Mesenchymal stem cell (in vitro differentiated cells and primary cell): ENCODE measurements around the gene FLT3LG.
A peak's percentile ranks its signal among the peaks of the same experiment; 100 is the strongest.

Experiments used
- DNase-seq: peaks from one replicate; pipeline ENCODE4 v3.0.0-alpha.2; 2013
- H2AFZ ChIP-seq: one replicate; pipeline ENCODE4 v1.6.1; 2013; ENCODE audit warnings: low read depth, mild to moderate bottlenecking, control low read depth, inconsistent platforms, low read length, moderate library complexity
- H2AK5ac ChIP-seq: 2 replicates; pipeline ENCODE4 v1.6.1; 2013; ENCODE audit warnings: low read length, moderate library complexity, mild to moderate bottlenecking, inconsistent platforms; ENCODE audit not compliant: severe bottlenecking
- H2BK120ac ChIP-seq: one replicate; pipeline ENCODE4 v1.6.1; 2013; ENCODE audit warnings: low read depth, mild to moderate bottlenecking, inconsistent platforms, low read length, moderate library complexity
- H2BK12ac ChIP-seq, 2 experiments: one replicate each; pipeline ENCODE4 v1.6.1; 2013; ENCODE audit warnings: inconsistent platforms in 2 of 2, low read length in 2 of 2, mild to moderate bottlenecking in 2 of 2, moderate library complexity in 2 of 2, control low read depth in 1 of 2
- H2BK15ac ChIP-seq: one replicate; pipeline ENCODE4 v1.6.1; 2013; ENCODE audit warnings: mild to moderate bottlenecking, low read depth, inconsistent platforms; ENCODE audit not compliant: poor library complexity, severe bottlenecking
- H2BK5ac ChIP-seq: 2 replicates; pipeline ENCODE4 v1.6.1; 2013; ENCODE audit warnings: low read depth, mild to moderate bottlenecking, low read length, control low read depth, inconsistent platforms; ENCODE audit not compliant: poor library complexity, severe bottlenecking
- H3K14ac ChIP-seq, 2 experiments: one replicate each; pipeline ENCODE4 v1.6.1; 2013; ENCODE audit warnings: inconsistent platforms in 2 of 2, low read length in 2 of 2, control low read depth in 1 of 2, mild to moderate bottlenecking in 1 of 2, moderate library complexity in 1 of 2
- H3K18ac ChIP-seq, 2 experiments: one replicate each; pipeline ENCODE4 v1.6.1; 2013; ENCODE audit warnings: inconsistent platforms in 2 of 2, low read length in 2 of 2, control low read depth in 1 of 2, low read depth in 1 of 2, mild to moderate bottlenecking in 1 of 2
- H3K23ac ChIP-seq, 2 experiments: one replicate each; pipeline ENCODE4 v1.6.1; 2013; ENCODE audit warnings: inconsistent platforms in 2 of 2, low read length in 2 of 2, mild to moderate bottlenecking in 2 of 2, moderate library complexity in 2 of 2, control low read depth in 1 of 2
- H3K27ac ChIP-seq: 2 replicates; pipeline ENCODE4 v1.5.1; 2013; ENCODE audit warnings: mild to moderate bottlenecking, moderate library complexity, low read length, control low read depth, inconsistent platforms; ENCODE audit not compliant: poor library complexity, severe bottlenecking
- H3K27me3 ChIP-seq, 2 experiments: 2 replicates each; pipeline versions ENCODE4 v1.6.1 to v1.7.0; 2013; ENCODE audit warnings: low read length in 2 of 2, mild to moderate bottlenecking in 2 of 2, moderate library complexity in 2 of 2, control low read depth in 1 of 2, inconsistent platforms in 1 of 2; ENCODE audit not compliant: control insufficient read depth in 1 of 2, insufficient read depth in 1 of 2
- H3K36me3 ChIP-seq, 2 experiments: 2 replicates each; pipeline versions ENCODE4 v1.6.1 to v1.7.0; 2013; ENCODE audit warnings: low read length in 2 of 2, control low read depth in 1 of 2, inconsistent platforms in 1 of 2, low read depth in 1 of 2, mild to moderate bottlenecking in 1 of 2; ENCODE audit not compliant: insufficient read depth in 2 of 2, control insufficient read depth in 1 of 2
- H3K4ac ChIP-seq, 2 experiments: one replicate each; pipeline ENCODE4 v1.6.1; 2013; ENCODE audit warnings: inconsistent platforms in 2 of 2, low read length in 2 of 2, mild to moderate bottlenecking in 2 of 2, moderate library complexity in 2 of 2, control low read depth in 1 of 2, low read depth in 1 of 2
- H3K4me1 ChIP-seq: 2 replicates; pipeline ENCODE4 v1.6.1; 2013; ENCODE audit warnings: low read depth, low read length, control low read depth; ENCODE audit not compliant: control insufficient read depth, insufficient read depth
- H3K4me2 ChIP-seq: 2 replicates; pipeline ENCODE4 v1.6.1; 2013; ENCODE audit warnings: low read length, mild to moderate bottlenecking, inconsistent platforms; ENCODE audit not compliant: poor library complexity, severe bottlenecking
- H3K4me3 ChIP-seq, 2 experiments: 2 replicates each; pipeline versions ENCODE4 v1.5.1 to v1.7.0; 2013; ENCODE audit warnings: low read length in 2 of 2, mild to moderate bottlenecking in 2 of 2, control low read depth in 1 of 2, low read depth in 1 of 2; ENCODE audit not compliant: insufficient read depth in 1 of 2
- H3K79me1 ChIP-seq: replicated peaks from 2 replicates; pipeline ENCODE4 v1.6.1; 2013; ENCODE audit warnings: mild to moderate bottlenecking, control low read depth, low read length, inconsistent platforms; ENCODE audit not compliant: poor library complexity, severe bottlenecking
- H3K9ac ChIP-seq: 2 replicates; pipeline ENCODE4 v1.7.0; 2013; ENCODE audit warnings: mild to moderate bottlenecking, low read length, moderate library complexity
- H3K9me3 ChIP-seq: 2 replicates; pipeline ENCODE4 v1.7.0; 2013; ENCODE audit warnings: mild to moderate bottlenecking, low read length; ENCODE audit not compliant: control insufficient read depth
- H4K8ac ChIP-seq: one replicate; pipeline ENCODE4 v1.6.1; 2013; ENCODE audit warnings: inconsistent platforms, mild to moderate bottlenecking, low read length, moderate library complexity
- H4K91ac ChIP-seq: one replicate; pipeline ENCODE4 v1.6.1; 2013; ENCODE audit warnings: mild to moderate bottlenecking, low read length, inconsistent platforms
- WGBS: methylation state at CpG from one replicate; pipeline ENCODE4 v1.1.7; 2013; ENCODE audit warnings: mixed read lengths; 5-methylcytosine and 5-hydroxymethylcytosine counted together

FLT3LG gene

GRCh38 chr19:49451430-49452181 is 22.4 kb upstream of the FLT3LG start, which contains the start of gene PIH1D1:
Gene PIH1D1 (minus strand): TSS chr19:49451814. CDS start chr19:49451574, 240 bp downstream.
- H3K9ac ChIP-seq: peak within 1 kb of the TSS; percentile 98
- peak within 1 kb of the TSS in 1 of 2 experiments; percentile 6 for H3K4ac ChIP-seq
- H3K4me3 ChIP-seq: peak within 1 kb of the TSS; percentile 86 to 90
- peak within 1 kb of the TSS; percentile 5 for H4K91ac ChIP-seq
- H2AK5ac ChIP-seq: peak within 1 kb of the TSS; percentile 5
- H3K36me3 ChIP-seq: peaks cover 11 to 35% of the 10 kb centered on the region in 2 experiments
- H3K79me1 ChIP-seq: peaks cover 35% of the 10 kb centered on the region
- no peak within 1 kb of the TSS for H3K23ac ChIP-seq
- H3K14ac ChIP-seq: no peak within 1 kb of the TSS
- no peak within 1 kb of the TSS for H2AFZ ChIP-seq
- peaks cover 9% of the 10 kb centered on the region for H3K4me1 ChIP-seq
- H2BK15ac ChIP-seq: no peak within 1 kb of the TSS
- H2BK120ac ChIP-seq: no peak within 1 kb of the TSS
- WGBS: under 1% methylated on average over 42 of the region's 42 CpGs
- H3K27me3 ChIP-seq: no peaks in the 10 kb centered on the region
- H2BK12ac ChIP-seq: no peak within 1 kb of the TSS
- peak within 1 kb of the TSS; percentile 1 for H4K8ac ChIP-seq
- peak within 1 kb of the TSS; percentile 84 for H3K27ac ChIP-seq
- peak; percentile 100 for DNase-seq
- no peak within 1 kb of the TSS for H2BK5ac ChIP-seq
- no peaks in the 10 kb centered on the region for H3K9me3 ChIP-seq
- peak within 1 kb of the TSS; percentile 73 for H3K4me2 ChIP-seq
- H3K18ac ChIP-seq: peak within 1 kb of the TSS; percentile 28 to 34

DNA sequence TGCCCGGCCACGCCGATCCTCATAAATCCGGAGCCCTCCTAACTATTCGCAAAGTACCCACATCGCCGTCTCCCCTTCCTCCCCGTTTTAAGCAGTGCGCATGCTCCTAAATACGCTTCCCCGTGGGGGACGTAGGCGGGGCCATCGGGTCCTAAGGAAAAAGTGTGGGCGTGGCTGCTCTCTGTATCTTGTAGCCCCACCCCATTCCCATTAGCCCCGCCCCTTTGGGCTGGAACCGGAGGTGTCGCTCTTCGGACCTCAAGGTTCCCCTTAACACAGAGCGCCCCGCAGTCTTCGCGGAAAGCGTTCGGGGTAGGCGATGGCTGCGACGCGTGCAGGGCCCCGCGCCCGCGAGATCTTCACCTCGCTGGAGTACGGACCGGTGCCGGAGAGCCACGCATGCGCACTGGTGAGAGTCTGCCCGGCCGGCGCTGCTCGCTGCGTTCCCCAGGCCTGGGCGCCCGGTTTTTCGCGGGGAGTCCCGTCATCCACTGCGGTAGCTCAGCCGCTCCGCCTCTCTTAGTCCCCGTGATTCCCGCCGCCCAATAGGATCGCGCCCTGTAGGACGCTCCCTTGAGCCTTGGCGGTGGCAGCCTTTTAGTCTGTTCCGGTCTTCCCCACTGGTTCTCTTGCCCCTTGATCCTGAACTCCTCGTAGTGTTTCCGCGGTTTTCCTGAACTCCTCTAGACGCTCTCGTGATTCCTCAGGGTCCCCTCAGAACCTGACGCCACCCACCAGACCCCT is 20.8 kb upstream of the FLT3LG start, which contains the start of gene ALDH16A1:
TSS of gene ALDH16A1 (plus strand) at position 213 of the 744 bp plus-strand sequence. CDS start at position 320, 107 bp downstream.
- WGBS: under 1% methylated on average over 66 of the region's 66 CpGs
- H2AFZ ChIP-seq: peak within 1 kb of the TSS; percentile 16
- H3K18ac ChIP-seq: peak within 1 kb of the TSS; percentile 76 to 84
- peaks cover 33% of the 10 kb centered on the region for H3K79me1 ChIP-seq
- no peak within 1 kb of the TSS for H3K23ac ChIP-seq
- peak; percentile 99 for DNase-seq
- peak within 1 kb of the TSS; percentile 95 for H3K27ac ChIP-seq
- H3K27me3 ChIP-seq: no peaks in the 10 kb centered on the region
- H2AK5ac ChIP-seq: peak within 1 kb of the TSS; percentile 54
- H3K4ac ChIP-seq: peak within 1 kb of the TSS; percentile 85 to 90
- H3K14ac ChIP-seq: no peak within 1 kb of the TSS
- H3K4me1 ChIP-seq: peaks cover 8% of the 10 kb centered on the region
- peak within 1 kb of the TSS; percentile 67 for H3K4me2 ChIP-seq
- peaks cover 9 to 19% of the 10 kb centered on the region in 2 experiments for H3K36me3 ChIP-seq
- no peaks in the 10 kb centered on the region for H3K9me3 ChIP-seq
- H2BK12ac ChIP-seq: no peak within 1 kb of the TSS
- H4K91ac ChIP-seq: peak within 1 kb of the TSS; percentile 79
- H2BK15ac ChIP-seq: no peak within 1 kb of the TSS
- H4K8ac ChIP-seq: peak within 1 kb of the TSS; percentile 95
- peak within 1 kb of the TSS; percentile 59 to 90 for H3K4me3 ChIP-seq
- peak within 1 kb of the TSS; percentile 74 for H2BK5ac ChIP-seq
- H2BK120ac ChIP-seq: no peak within 1 kb of the TSS
- peak within 1 kb of the TSS; percentile 98 for H3K9ac ChIP-seq

- Histone ChIP-seq H3K23ac (no peak overlapping the region), H4K91ac (no peak overlapping the region), H3K27ac (peak overlapping the region; percentile 95), H3K27me3 (no peaks in the 10 kb centered on the region), H2BK15ac (no peak overlapping the region), H3K4me1 (peaks cover 9% of the 10 kb centered on the region), H3K4me2 (peak overlapping the region; percentile 67), H2BK120ac (no peak overlapping the region), H3K14ac (no peak overlapping the region), H3K36me3 (peaks cover 6 to 13% of the 10 kb centered on the region in 2 experiments), H2BK12ac (no peak overlapping the region), H3K4me3 (peak overlapping the region; percentile 58 to 90), H3K9ac (peak overlapping the region; percentile 98), H2BK5ac (peak overlapping the region; percentile 74), H2AFZ (no peak overlapping the region), H3K18ac (peak overlapping the region in 1 of 2 experiments; percentile 76), H3K4ac (peak overlapping the region; percentile 85 to 90), H3K79me1 (peaks cover 32% of the 10 kb centered on the region), H2AK5ac (peak overlapping the region; percentile 54), H3K9me3 (no peaks in the 10 kb centered on the region), H4K8ac (peak overlapping the region; percentile 95)
- 60% methylated on average over 7 of the region's 10 CpGs for WGBS
- no peak for DNase-seq
These were observed 20.2 kb upstream of the FLT3LG start for GRCh38 chr19:49453757-49454240.

GRCh38 chr19:49455773-49456172 is 18.2 kb upstream of the FLT3LG start:
- no peak overlapping the region for H3K27ac ChIP-seq
- WGBS: 96% methylated on average over 5 of the region's 5 CpGs
- H2BK12ac ChIP-seq: no peak overlapping the region
- H2BK15ac ChIP-seq: no peak overlapping the region
- no peak overlapping the region for H4K8ac ChIP-seq
- no peak overlapping the region for H3K18ac ChIP-seq
- no peaks in the 10 kb centered on the region for H3K9me3 ChIP-seq
- H2AFZ ChIP-seq: no peak overlapping the region
- no peak overlapping the region for H2AK5ac ChIP-seq
- no peak overlapping the region for H2BK5ac ChIP-seq
- no peak overlapping the region for H4K91ac ChIP-seq
- no peak overlapping the region for H3K4me3 ChIP-seq
- no peak overlapping the region for H3K4me2 ChIP-seq
- H3K4me1 ChIP-seq: peaks cover 6% of the 10 kb centered on the region
- H2BK120ac ChIP-seq: no peak overlapping the region
- no peak overlapping the region for H3K4ac ChIP-seq
- no peak overlapping the region for H3K23ac ChIP-seq
- no peak for DNase-seq
- H3K36me3 ChIP-seq: peaks cover 3 to 11% of the 10 kb centered on the region in 2 experiments
- H3K9ac ChIP-seq: peak overlapping the region; percentile 79
- H3K79me1 ChIP-seq: peaks cover 24% of the 10 kb centered on the region
- H3K14ac ChIP-seq: no peak overlapping the region
- no peaks in the 10 kb centered on the region for H3K27me3 ChIP-seq
